ENCODE results near the gene HLCS. TPM values are rescaled to one million over a fixed set of nuclear protein-coding genes. Genes with fewer than 3 reads are reported as not detected.

Gene HLCS
- total and polyA plus RNA-seq, 2 of the 8 experiments (the other 6 are each of a cell fraction or from before 2014, with no cell fraction given), result 4.7 to 12.2 TPM

- no peak overlapping the region for H2BK12ac ChIP-seq (ENCODE audit: low read depth, low read length)
- FAIRE-seq (no peak), DNase-seq (ENCODE audit: low read depth in 1 of 2, low spot score in 2 of 2) (no peak)
- H3K36me3 ChIP-seq (ENCODE audit: control insufficient read depth in 2 of 4, insufficient read depth in 4 of 4, low read length in 3 of 4), result no peaks in the 10 kb centered on the region; a peak in 1 of 8 replicates
- H3K4me2 ChIP-seq (ENCODE audit: insufficient read depth in 1 of 2, low read depth in 2 of 2, low read length in 2 of 2), result no peak overlapping the region
- no peak overlapping the region for H3K56ac ChIP-seq (replicated peaks; ENCODE audit: insufficient read length, low read depth, low read length)
- no peak overlapping the region for H3K4ac ChIP-seq (replicated peaks; ENCODE audit: insufficient read length, low read depth, low read length)
- no peak overlapping the region for H2BK15ac ChIP-seq (ENCODE audit: low read length)
- no peak overlapping the region for H2BK120ac ChIP-seq (replicated peaks; ENCODE audit: low read depth, low read length)
- no peak overlapping the region for H2AK5ac ChIP-seq (ENCODE audit: low read depth, low read length)
- H3K79me2 ChIP-seq (ENCODE audit: control insufficient read depth in 1 of 2, insufficient read depth in 2 of 2, low read length in 2 of 2), result no peaks in the 10 kb centered on the region
- peaks cover 7 to 9% of the 10 kb centered on the region in 2 experiments for H3K9me3 ChIP-seq (ENCODE audit: insufficient read depth in 2 of 2, low read depth in 1 of 2, low read length in 1 of 2)
- H4K20me1 ChIP-seq (replicated peaks in 1 of 2; ENCODE audit: control insufficient read depth in 1 of 2, insufficient read depth in 2 of 2, low read length in 2 of 2), result no peaks in the 10 kb centered on the region
- H3K27me3 ChIP-seq (replicated peaks in 1 of 4; ENCODE audit: control insufficient read depth in 3 of 4, extremely low read depth in 1 of 4, insufficient read depth in 3 of 4, low read length in 3 of 4), result no peaks in the 10 kb centered on the region
- no peak overlapping the region for H3K9ac ChIP-seq (replicated peaks in 1 of 4; ENCODE audit: extremely low read depth in 1 of 4, low read depth in 3 of 4, low read length in 3 of 4)
- H3K4me1 ChIP-seq (replicated peaks in 1 of 4; ENCODE audit: control insufficient read depth in 3 of 4, insufficient read depth in 4 of 4, low read length in 3 of 4), result peaks cover 0 to 3% (median 1%) of the 10 kb centered on the region in 4 experiments; a peak in 5 of 7 replicates
- H3K4me3 ChIP-seq (ENCODE audit: extremely low read depth in 1 of 4, insufficient read depth in 2 of 4, low read depth in 3 of 4, low read length in 4 of 4), result no peak overlapping the region
- H2BK5ac ChIP-seq (ENCODE audit: low read depth, low read length), result no peak overlapping the region
- TF ChIP-seq RFX5 (IDR thresholded peaks at IDR 0.05; ENCODE audit: borderline replicate concordance, low read depth, low read length) (no peak), KDM4A (IDR thresholded peaks at IDR 0.05; ENCODE audit: low read depth, low read length, severe bottlenecking) (no peak), JUN (IDR thresholded peaks at IDR 0.05; ENCODE audit: low read depth, low read length) (no peak), YY1 (IDR thresholded peaks at IDR 0.05; ENCODE audit: low read depth, low read length) (no peak), KDM1A (IDR thresholded peaks at IDR 0.05; ENCODE audit: borderline replicate concordance, low read length) (no peak), CTBP2 (IDR thresholded peaks at IDR 0.05; ENCODE audit: borderline replicate concordance, insufficient read depth, insufficient read length, low read length) (no peak), CHD1 (IDR thresholded peaks at IDR 0.05; ENCODE audit: low read depth, low read length) (no peak), NRF1 (IDR thresholded peaks at IDR 0.05; ENCODE audit: low read depth, low read length) (no peak), SP4 (IDR thresholded peaks at IDR 0.05; ENCODE audit: low read length) (no peak)
- no peak overlapping the region for H3K23ac ChIP-seq (ENCODE audit: insufficient read length)
- H4K91ac ChIP-seq (replicated peaks; ENCODE audit: insufficient read length, low read length), result no peak overlapping the region
- no peak overlapping the region for H3K27ac ChIP-seq (ENCODE audit: low read depth, low read length)
- H4K8ac ChIP-seq (ENCODE audit: extremely low read depth, insufficient read depth, low read length), result no peak overlapping the region
- no peak overlapping the region for H4K5ac ChIP-seq (ENCODE audit: insufficient read length, low read depth, low read length)
- no peak overlapping the region for H3K14ac ChIP-seq (ENCODE audit: insufficient read length)
- H3K79me1 ChIP-seq (ENCODE audit: low read depth, low read length), result no peaks in the 10 kb centered on the region
- no peak overlapping the region for H3K18ac ChIP-seq (ENCODE audit: extremely low read depth, low read length)
- POLR2A ChIA-PET (ENCODE audit: partially characterized antibody), result no interaction called here
- H2AFZ ChIP-seq (ENCODE audit: low read length), result no peak overlapping the region
- CTCF ChIA-PET (ENCODE audit: partially characterized antibody), result interaction anchor here (1.0 kb wide), 2 partner anchors 32 to 173 kb away, joined by 3 to 4 read pairs; no protein-coding TSS in a partner anchor
- H3K23me2 ChIP-seq (ENCODE audit: low read depth, low read length), result no peaks in the 10 kb centered on the region
- 74% methylated on average over 6 of the region's 6 CpGs; no CpG with 5 or more reads in 1 of the 2 experiments for WGBS, 2 experiments (ENCODE audit: extremely low coverage in 1 of 2, insufficient coverage in 1 of 2, insufficient read length in 1 of 2, insufficient replicate concordance in 2 of 2, low coverage in 1 of 2, low lambda C conversion rate in 2 of 2, missing lambda C conversion rate in 1 of 2)
- H2BK20ac ChIP-seq (ENCODE audit: low read length), result no peak overlapping the region
Measured at GRCh38 chr21:36780861-36781260, 185.6 kb downstream of the HLCS start.

Data from H1 (cell line).